ENCODE results near the gene PARL.

Gene PARL

GRCh38 chr3:183818706-183819624, 65.7 kb downstream of the PARL start:
- no peaks in the 10 kb centered on the region for H3K36me3 ChIP-seq (ENCODE audit: insufficient read depth, low read length)

GRCh38 chr3:183818041-183818620, 66.5 kb downstream of the PARL start:
- Histone ChIP-seq H3K79me2 (ENCODE audit: control insufficient read depth, insufficient read depth, low read length, unreplicated experiment) (no peaks in the 10 kb centered on the region), H3K27ac (ENCODE audit: low read depth, low read length) (no peak overlapping the region), H3K4me1 (ENCODE audit: control insufficient read depth, insufficient read depth, low read length, unreplicated experiment) (no peaks in the 10 kb centered on the region), H3K27me3 (ENCODE audit: insufficient read depth, low read length) (no peaks in the 10 kb centered on the region), H3K4me3 (ENCODE audit: low read depth, low read length) (no peak overlapping the region), H2AFZ (ENCODE audit: low read length, unreplicated experiment) (no peak overlapping the region), H3K36me3 (ENCODE audit: insufficient read depth, low read length) (peaks cover under 1% of the 10 kb centered on the region; the same call in 1 of the 2 replicates)

More at GRCh38 chr3:183818706-183819624, 65.7 kb downstream of the PARL start:
- no peaks in the 10 kb centered on the region for H3K4me1 ChIP-seq (ENCODE audit: control insufficient read depth, insufficient read depth, low read length, unreplicated experiment)
- H3K27me3 ChIP-seq (ENCODE audit: insufficient read depth, low read length), result no peaks in the 10 kb centered on the region
- no peak overlapping the region for H3K4me3 ChIP-seq (ENCODE audit: low read depth, low read length)
- no peak overlapping the region for H3K27ac ChIP-seq (ENCODE audit: low read depth, low read length)
- no peaks in the 10 kb centered on the region for H3K79me2 ChIP-seq (ENCODE audit: control insufficient read depth, insufficient read depth, low read length, unreplicated experiment)
- no peak overlapping the region for H2AFZ ChIP-seq (ENCODE audit: low read length, unreplicated experiment)

- no peaks in the 10 kb centered on the region for H3K79me2 ChIP-seq (ENCODE audit: control insufficient read depth, insufficient read depth, low read length, unreplicated experiment)
- H3K4me1 ChIP-seq (ENCODE audit: control insufficient read depth, insufficient read depth, low read length, unreplicated experiment), result no peaks in the 10 kb centered on the region
- no peak overlapping the region for H3K27ac ChIP-seq (ENCODE audit: low read depth, low read length)
- peaks cover 5% of the 10 kb centered on the region; the same call in 1 of the 2 replicates for H3K36me3 ChIP-seq (ENCODE audit: insufficient read depth, low read length)
- H3K27me3 ChIP-seq (ENCODE audit: insufficient read depth, low read length), result no peaks in the 10 kb centered on the region
- H3K4me3 ChIP-seq (ENCODE audit: low read depth, low read length), result no peak overlapping the region
- no peak overlapping the region for H2AFZ ChIP-seq (ENCODE audit: low read length, unreplicated experiment)
These were observed 67.0 kb downstream of the PARL start for GRCh38 chr3:183817639-183818038.

GRCh38 chr3:183816681-183817510, 67.8 kb downstream of the PARL start:
- Histone ChIP-seq H3K27ac (ENCODE audit: low read depth, low read length) (no peak overlapping the region), H3K27me3 (ENCODE audit: insufficient read depth, low read length) (no peaks in the 10 kb centered on the region), H3K4me1 (ENCODE audit: control insufficient read depth, insufficient read depth, low read length, unreplicated experiment) (no peaks in the 10 kb centered on the region), H3K36me3 (ENCODE audit: insufficient read depth, low read length) (peaks cover 5% of the 10 kb centered on the region; the same call in 1 of the 2 replicates), H2AFZ (ENCODE audit: low read length, unreplicated experiment) (no peak overlapping the region), H3K79me2 (ENCODE audit: control insufficient read depth, insufficient read depth, low read length, unreplicated experiment) (no peaks in the 10 kb centered on the region), H3K4me3 (ENCODE audit: low read depth, low read length) (no peak overlapping the region)

GRCh38 chr3:183815951-183816475, 68.7 kb downstream of the PARL start:
- H3K36me3 ChIP-seq (ENCODE audit: insufficient read depth, low read length), result peaks cover 5% of the 10 kb centered on the region; the same call in 1 of the 2 replicates
- no peaks in the 10 kb centered on the region for H3K4me1 ChIP-seq (ENCODE audit: control insufficient read depth, insufficient read depth, low read length, unreplicated experiment)
- no peak overlapping the region for H3K4me3 ChIP-seq (ENCODE audit: low read depth, low read length)
- H3K79me2 ChIP-seq (ENCODE audit: control insufficient read depth, insufficient read depth, low read length, unreplicated experiment), result no peaks in the 10 kb centered on the region
- H2AFZ ChIP-seq (ENCODE audit: low read length, unreplicated experiment), result no peak overlapping the region
- H3K27me3 ChIP-seq (ENCODE audit: insufficient read depth, low read length), result no peaks in the 10 kb centered on the region
- H3K27ac ChIP-seq (ENCODE audit: low read depth, low read length), result no peak overlapping the region

GRCh38 chr3:183815563-183815940, 69.1 kb downstream of the PARL start:
- H2AFZ ChIP-seq (ENCODE audit: low read length, unreplicated experiment), result no peak overlapping the region
- H3K27me3 ChIP-seq (ENCODE audit: insufficient read depth, low read length), result no peaks in the 10 kb centered on the region
- H3K36me3 ChIP-seq (ENCODE audit: insufficient read depth, low read length), result peaks cover 9% of the 10 kb centered on the region; the same call in 1 of the 2 replicates
- H3K79me2 ChIP-seq (ENCODE audit: control insufficient read depth, insufficient read depth, low read length, unreplicated experiment), result no peaks in the 10 kb centered on the region
- H3K27ac ChIP-seq (ENCODE audit: low read depth, low read length), result no peak overlapping the region
- H3K4me1 ChIP-seq (ENCODE audit: control insufficient read depth, insufficient read depth, low read length, unreplicated experiment), result no peaks in the 10 kb centered on the region
- H3K4me3 ChIP-seq (ENCODE audit: low read depth, low read length), result no peak overlapping the region

- no peak overlapping the region for H3K27ac ChIP-seq (ENCODE audit: low read depth, low read length)
- no peak overlapping the region for H2AFZ ChIP-seq (ENCODE audit: low read length, unreplicated experiment)
- peaks cover 21% of the 10 kb centered on the region; the same call in 1 of the 2 replicates for H3K36me3 ChIP-seq (ENCODE audit: insufficient read depth, low read length)
- H3K4me1 ChIP-seq (ENCODE audit: control insufficient read depth, insufficient read depth, low read length, unreplicated experiment), result no peaks in the 10 kb centered on the region
- H3K4me3 ChIP-seq (ENCODE audit: low read depth, low read length), result no peak overlapping the region
- H3K27me3 ChIP-seq (ENCODE audit: insufficient read depth, low read length), result no peaks in the 10 kb centered on the region
- H3K79me2 ChIP-seq (ENCODE audit: control insufficient read depth, insufficient read depth, low read length, unreplicated experiment), result no peaks in the 10 kb centered on the region
These were observed 70.4 kb downstream of the PARL start for GRCh38 chr3:183814240-183814639.

- Histone ChIP-seq H3K4me3 (ENCODE audit: low read depth, low read length) (no peak overlapping the region), H3K79me2 (ENCODE audit: control insufficient read depth, insufficient read depth, low read length, unreplicated experiment) (no peaks in the 10 kb centered on the region), H2AFZ (ENCODE audit: low read length, unreplicated experiment) (no peak overlapping the region), H3K27me3 (ENCODE audit: insufficient read depth, low read length) (no peaks in the 10 kb centered on the region), H3K27ac (ENCODE audit: low read depth, low read length) (no peak overlapping the region), H3K36me3 (ENCODE audit: insufficient read depth, low read length) (peaks cover 32% of the 10 kb centered on the region), H3K4me1 (ENCODE audit: control insufficient read depth, insufficient read depth, low read length, unreplicated experiment) (no peaks in the 10 kb centered on the region)
These were observed 71.8 kb downstream of the PARL start for GRCh38 chr3:183812761-183813445.

GRCh38 chr3:183811638-183812037, 73.0 kb downstream of the PARL start:
- no peaks in the 10 kb centered on the region for H3K4me1 ChIP-seq (ENCODE audit: control insufficient read depth, insufficient read depth, low read length, unreplicated experiment)
- H3K27ac ChIP-seq (ENCODE audit: low read depth, low read length), result no peak overlapping the region
- H3K4me3 ChIP-seq (ENCODE audit: low read depth, low read length), result no peak overlapping the region
- peaks cover 38% of the 10 kb centered on the region for H3K36me3 ChIP-seq (ENCODE audit: insufficient read depth, low read length)
- no peaks in the 10 kb centered on the region for H3K27me3 ChIP-seq (ENCODE audit: insufficient read depth, low read length)
- no peaks in the 10 kb centered on the region for H3K79me2 ChIP-seq (ENCODE audit: control insufficient read depth, insufficient read depth, low read length, unreplicated experiment)
- no peak overlapping the region for H2AFZ ChIP-seq (ENCODE audit: low read length, unreplicated experiment)

Data from ACC112 (cell line).